ENCODE data around the gene NUPR1. TPM values are rescaled to one million over a fixed set of nuclear protein-coding genes. Genes with fewer than 3 reads are reported as not detected.
A peak's percentile ranks its signal among the peaks of the same experiment; 100 is the strongest.

Gene NUPR1
- polyA plus RNA-seq, 1 donor from 2014 or later: not detected

- Histone ChIP-seq H3K4me2 (ENCODE audit: low read length) (no peak overlapping the region), H3K27me3 (ENCODE audit: insufficient read depth, low read depth, low read length) (no peaks in the 10 kb centered on the region), H3K9ac (ENCODE audit: low read length) (no peak overlapping the region), H2AFZ (ENCODE audit: low read depth, low read length) (no peak overlapping the region), H3K4me3 (ENCODE audit: low read length) (no peak overlapping the region), H3K79me2 (replicated peaks; ENCODE audit: insufficient read depth, low read length) (no peaks in the 10 kb centered on the region), H4K20me1 (ENCODE audit: insufficient read depth) (no peaks in the 10 kb centered on the region), H3K9me2 (ENCODE audit: insufficient read depth, low read length) (no peaks in the 10 kb centered on the region), H3K36me3 (ENCODE audit: insufficient read depth, low read length) (no peaks in the 10 kb centered on the region), H3F3A (ENCODE audit: insufficient read depth, low read length, poor library complexity, severe bottlenecking) (no peaks in the 10 kb centered on the region), H3K27ac (ENCODE audit: low read length) (no peak overlapping the region), H3K9me3 (ENCODE audit: low read length) (no peaks in the 10 kb centered on the region)
- TF ChIP-seq EZH2 (IDR thresholded peaks at IDR 0.05; ENCODE audit: borderline replicate concordance, insufficient read depth, low read length, poor library complexity, severe bottlenecking): no peak
- TF ChIP-seq RAD21 (conservative IDR thresholded peaks at IDR 0.05): no peak
Measured at GRCh38 chr16:28495098-28495793, 43.5 kb downstream of the NUPR1 start.

GRCh38 chr16:28494121-28494851, 44.5 kb downstream of the NUPR1 start, which contains the start of gene APOBR:
APOBR (plus strand) TSS chr16:28494643; CDS start chr16:28494682, 39 bp downstream.
- no peak within 1 kb of the TSS for H3K27ac ChIP-seq (ENCODE audit: low read length)
- H3F3A ChIP-seq (ENCODE audit: insufficient read depth, low read length, poor library complexity, severe bottlenecking): no peaks in the 10 kb centered on the region
- TF ChIP-seq EZH2 (IDR thresholded peaks at IDR 0.05; ENCODE audit: borderline replicate concordance, insufficient read depth, low read length, poor library complexity, severe bottlenecking) (no peak), EP300 (conservative IDR thresholded peaks at IDR 0.05; ENCODE audit: poor library complexity, severe bottlenecking) (no peak), RAD21 (conservative IDR thresholded peaks at IDR 0.05) (no peak), POLR2AphosphoS5 (IDR thresholded peaks at IDR 0.05) (no peak), MXI1 (conservative IDR thresholded peaks at IDR 0.05; ENCODE audit: poor library complexity, severe bottlenecking) (no peak)
- TF ChIP-seq, protein P1, sequence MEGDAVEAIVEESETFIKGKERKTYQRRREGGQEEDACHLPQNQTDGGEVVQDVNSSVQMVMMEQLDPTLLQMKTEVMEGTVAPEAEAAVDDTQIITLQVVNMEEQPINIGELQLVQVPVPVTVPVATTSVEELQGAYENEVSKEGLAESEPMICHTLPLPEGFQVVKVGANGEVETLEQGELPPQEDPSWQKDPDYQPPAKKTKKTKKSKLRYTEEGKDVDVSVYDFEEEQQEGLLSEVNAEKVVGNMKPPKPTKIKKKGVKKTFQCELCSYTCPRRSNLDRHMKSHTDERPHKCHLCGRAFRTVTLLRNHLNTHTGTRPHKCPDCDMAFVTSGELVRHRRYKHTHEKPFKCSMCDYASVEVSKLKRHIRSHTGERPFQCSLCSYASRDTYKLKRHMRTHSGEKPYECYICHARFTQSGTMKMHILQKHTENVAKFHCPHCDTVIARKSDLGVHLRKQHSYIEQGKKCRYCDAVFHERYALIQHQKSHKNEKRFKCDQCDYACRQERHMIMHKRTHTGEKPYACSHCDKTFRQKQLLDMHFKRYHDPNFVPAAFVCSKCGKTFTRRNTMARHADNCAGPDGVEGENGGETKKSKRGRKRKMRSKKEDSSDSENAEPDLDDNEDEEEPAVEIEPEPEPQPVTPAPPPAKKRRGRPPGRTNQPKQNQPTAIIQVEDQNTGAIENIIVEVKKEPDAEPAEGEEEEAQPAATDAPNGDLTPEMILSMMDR (IDR thresholded peaks at IDR 0.05; ENCODE audit: poor library complexity, severe bottlenecking): no peak
- no peaks in the 10 kb centered on the region for H3K79me2 ChIP-seq (replicated peaks; ENCODE audit: insufficient read depth, low read length)
- no peaks in the 10 kb centered on the region for H4K20me1 ChIP-seq (ENCODE audit: insufficient read depth)
- no peaks in the 10 kb centered on the region for H3K36me3 ChIP-seq (ENCODE audit: insufficient read depth, low read length)
- no peaks in the 10 kb centered on the region for H3K27me3 ChIP-seq (ENCODE audit: insufficient read depth, low read depth, low read length)
- no peak within 1 kb of the TSS for H2AFZ ChIP-seq (ENCODE audit: low read depth, low read length)
- H3K9me2 ChIP-seq (ENCODE audit: insufficient read depth, low read length): no peaks in the 10 kb centered on the region
- H3K9ac ChIP-seq (ENCODE audit: low read length): no peak within 1 kb of the TSS
- H3K9me3 ChIP-seq (ENCODE audit: low read length): no peaks in the 10 kb centered on the region
- H3K4me2 ChIP-seq (ENCODE audit: low read length): no peak within 1 kb of the TSS
- H3K4me3 ChIP-seq (ENCODE audit: low read length): no peak within 1 kb of the TSS

DNA sequence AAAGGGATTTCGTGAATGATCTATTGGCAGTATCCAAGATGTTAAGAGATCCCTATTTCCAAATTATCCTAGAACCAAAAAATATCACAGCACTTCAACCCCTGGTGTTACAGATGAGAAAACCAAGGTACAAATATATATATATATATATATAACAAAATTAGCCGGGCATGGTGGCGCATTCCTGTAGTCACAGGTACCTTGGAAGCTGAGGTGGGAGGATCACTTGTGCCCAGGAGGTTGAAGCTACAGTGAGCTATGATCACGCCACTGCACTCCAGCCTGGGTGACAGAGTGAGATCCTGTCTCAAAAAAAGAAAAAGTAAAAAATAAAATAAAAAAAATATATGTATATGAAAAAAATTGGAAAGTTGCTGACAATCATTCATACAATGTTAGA, 46.3 kb downstream of the NUPR1 start:
- Histone ChIP-seq H3K4me3 (ENCODE audit: low read length) (peak overlapping the region; percentile 97), H3K36me3 (ENCODE audit: insufficient read depth, low read length) (no peaks in the 10 kb centered on the region), H3K9ac (ENCODE audit: low read length) (peak overlapping the region; percentile 80), H4K20me1 (ENCODE audit: insufficient read depth) (no peaks in the 10 kb centered on the region), H3K27me3 (ENCODE audit: insufficient read depth, low read depth, low read length) (no peaks in the 10 kb centered on the region), H3K9me2 (ENCODE audit: insufficient read depth, low read length) (no peaks in the 10 kb centered on the region), H3K27ac (ENCODE audit: low read length) (peak overlapping the region; percentile 92), H3K4me2 (ENCODE audit: low read length) (peak overlapping the region; percentile 37), H2AFZ (ENCODE audit: low read depth, low read length) (peak overlapping the region; percentile 97), H3F3A (ENCODE audit: insufficient read depth, low read length, poor library complexity, severe bottlenecking) (no peaks in the 10 kb centered on the region), H3K9me3 (ENCODE audit: low read length) (no peaks in the 10 kb centered on the region), H3K79me2 (replicated peaks; ENCODE audit: insufficient read depth, low read length) (no peaks in the 10 kb centered on the region)
- TF ChIP-seq MXI1 (conservative IDR thresholded peaks at IDR 0.05; ENCODE audit: poor library complexity, severe bottlenecking) (no peak), RAD21 (conservative IDR thresholded peaks at IDR 0.05) (no peak), EP300 (conservative IDR thresholded peaks at IDR 0.05; ENCODE audit: poor library complexity, severe bottlenecking) (no peak), SMC3 (conservative IDR thresholded peaks at IDR 0.05; ENCODE audit: poor library complexity) (no peak), POLR2AphosphoS5 (IDR thresholded peaks at IDR 0.05) (no peak), EZH2 (IDR thresholded peaks at IDR 0.05; ENCODE audit: borderline replicate concordance, insufficient read depth, low read length, poor library complexity, severe bottlenecking) (no peak), TAF1 (IDR thresholded peaks at IDR 0.05; ENCODE audit: low read depth) (no peak)
- TF ChIP-seq, protein P1 (IDR thresholded peaks at IDR 0.05; ENCODE audit: poor library complexity, severe bottlenecking): no peak
- TF ChIP-seq, protein P2, sequence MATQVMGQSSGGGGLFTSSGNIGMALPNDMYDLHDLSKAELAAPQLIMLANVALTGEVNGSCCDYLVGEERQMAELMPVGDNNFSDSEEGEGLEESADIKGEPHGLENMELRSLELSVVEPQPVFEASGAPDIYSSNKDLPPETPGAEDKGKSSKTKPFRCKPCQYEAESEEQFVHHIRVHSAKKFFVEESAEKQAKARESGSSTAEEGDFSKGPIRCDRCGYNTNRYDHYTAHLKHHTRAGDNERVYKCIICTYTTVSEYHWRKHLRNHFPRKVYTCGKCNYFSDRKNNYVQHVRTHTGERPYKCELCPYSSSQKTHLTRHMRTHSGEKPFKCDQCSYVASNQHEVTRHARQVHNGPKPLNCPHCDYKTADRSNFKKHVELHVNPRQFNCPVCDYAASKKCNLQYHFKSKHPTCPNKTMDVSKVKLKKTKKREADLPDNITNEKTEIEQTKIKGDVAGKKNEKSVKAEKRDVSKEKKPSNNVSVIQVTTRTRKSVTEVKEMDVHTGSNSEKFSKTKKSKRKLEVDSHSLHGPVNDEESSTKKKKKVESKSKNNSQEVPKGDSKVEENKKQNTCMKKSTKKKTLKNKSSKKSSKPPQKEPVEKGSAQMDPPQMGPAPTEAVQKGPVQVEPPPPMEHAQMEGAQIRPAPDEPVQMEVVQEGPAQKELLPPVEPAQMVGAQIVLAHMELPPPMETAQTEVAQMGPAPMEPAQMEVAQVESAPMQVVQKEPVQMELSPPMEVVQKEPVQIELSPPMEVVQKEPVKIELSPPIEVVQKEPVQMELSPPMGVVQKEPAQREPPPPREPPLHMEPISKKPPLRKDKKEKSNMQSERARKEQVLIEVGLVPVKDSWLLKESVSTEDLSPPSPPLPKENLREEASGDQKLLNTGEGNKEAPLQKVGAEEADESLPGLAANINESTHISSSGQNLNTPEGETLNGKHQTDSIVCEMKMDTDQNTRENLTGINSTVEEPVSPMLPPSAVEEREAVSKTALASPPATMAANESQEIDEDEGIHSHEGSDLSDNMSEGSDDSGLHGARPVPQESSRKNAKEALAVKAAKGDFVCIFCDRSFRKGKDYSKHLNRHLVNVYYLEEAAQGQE (IDR thresholded peaks at IDR 0.05; ENCODE audit: borderline replicate concordance): no peak
